GM12874 (cell line): ENCODE measurements around the gene LAMTOR2.

Experiments used
- TF ChIP-seq, protein P1 (sequence below): IDR thresholded peaks from 2 replicates; pipeline ENCODE4 v1.5.1; 2011; ENCODE audit warnings: low read depth, mild to moderate bottlenecking, control low read depth, low read length, moderate library complexity; ENCODE audit not compliant: insufficient read depth

Gene LAMTOR2

DNA sequence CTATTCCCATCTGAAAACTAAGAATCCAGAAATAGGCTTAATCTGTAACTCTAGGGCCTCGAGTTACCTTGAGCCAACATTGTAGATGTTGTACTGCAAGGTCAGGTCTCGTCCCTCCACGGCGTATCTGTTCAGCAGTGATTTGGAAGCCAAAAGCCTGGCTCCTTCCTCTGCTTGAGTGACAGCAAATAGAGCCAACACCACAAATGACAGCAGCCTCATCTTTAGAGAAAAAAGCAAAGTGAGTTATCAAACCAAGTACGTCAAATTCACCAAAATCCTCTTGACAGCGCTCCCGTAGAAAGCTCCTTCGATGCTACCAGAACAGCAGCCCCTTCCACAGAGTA lies 34.7 kb upstream of the LAMTOR2 start:
- TF ChIP-seq, protein P1, sequence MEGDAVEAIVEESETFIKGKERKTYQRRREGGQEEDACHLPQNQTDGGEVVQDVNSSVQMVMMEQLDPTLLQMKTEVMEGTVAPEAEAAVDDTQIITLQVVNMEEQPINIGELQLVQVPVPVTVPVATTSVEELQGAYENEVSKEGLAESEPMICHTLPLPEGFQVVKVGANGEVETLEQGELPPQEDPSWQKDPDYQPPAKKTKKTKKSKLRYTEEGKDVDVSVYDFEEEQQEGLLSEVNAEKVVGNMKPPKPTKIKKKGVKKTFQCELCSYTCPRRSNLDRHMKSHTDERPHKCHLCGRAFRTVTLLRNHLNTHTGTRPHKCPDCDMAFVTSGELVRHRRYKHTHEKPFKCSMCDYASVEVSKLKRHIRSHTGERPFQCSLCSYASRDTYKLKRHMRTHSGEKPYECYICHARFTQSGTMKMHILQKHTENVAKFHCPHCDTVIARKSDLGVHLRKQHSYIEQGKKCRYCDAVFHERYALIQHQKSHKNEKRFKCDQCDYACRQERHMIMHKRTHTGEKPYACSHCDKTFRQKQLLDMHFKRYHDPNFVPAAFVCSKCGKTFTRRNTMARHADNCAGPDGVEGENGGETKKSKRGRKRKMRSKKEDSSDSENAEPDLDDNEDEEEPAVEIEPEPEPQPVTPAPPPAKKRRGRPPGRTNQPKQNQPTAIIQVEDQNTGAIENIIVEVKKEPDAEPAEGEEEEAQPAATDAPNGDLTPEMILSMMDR: no peak

DNA sequence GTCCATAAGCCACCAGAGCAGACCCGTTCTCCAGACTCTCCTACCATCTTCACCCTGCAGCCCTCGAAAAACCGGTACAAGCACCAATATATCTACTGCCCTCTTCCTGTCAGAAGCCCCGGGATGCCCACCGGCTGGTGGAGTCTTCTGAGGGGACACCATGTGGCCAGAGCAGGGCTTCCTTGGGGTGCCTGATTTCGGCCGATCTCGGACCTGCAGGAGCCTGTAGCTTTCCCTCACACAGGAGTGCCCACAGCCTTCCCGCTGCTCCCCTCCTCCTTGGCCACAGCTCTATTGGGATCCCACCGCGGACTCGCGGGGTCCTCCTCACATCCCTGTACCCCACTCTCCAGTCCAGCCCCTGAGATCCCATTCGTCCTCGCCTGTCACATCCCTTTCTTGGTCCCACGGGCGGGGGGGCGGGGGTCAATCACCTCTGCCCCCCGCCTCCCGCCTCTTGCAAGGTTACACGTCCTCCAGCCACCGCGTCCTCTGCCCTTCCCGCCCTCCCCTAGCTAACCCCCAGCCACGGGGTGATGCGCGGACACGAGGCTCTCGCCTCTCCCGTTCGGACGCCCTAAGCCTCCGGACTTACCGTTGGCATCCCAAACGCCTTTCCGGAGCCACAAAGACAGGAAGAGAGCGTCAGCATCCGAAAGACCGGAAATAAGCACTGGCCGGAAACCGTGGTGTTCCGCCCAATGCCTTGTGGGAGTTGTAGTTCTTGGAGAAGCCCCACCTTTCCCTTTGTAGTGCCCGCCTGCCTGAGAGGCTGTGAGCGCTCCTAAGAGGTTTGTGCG lies 34.1 kb upstream of the LAMTOR2 start, which contains the start of gene SSR2:
Gene SSR2 (minus strand): TSS at position 659 of the 800 bp plus-strand sequence. CDS start 784 bp downstream, outside the sequence.
- TF ChIP-seq, protein P1: no peak

DNA sequence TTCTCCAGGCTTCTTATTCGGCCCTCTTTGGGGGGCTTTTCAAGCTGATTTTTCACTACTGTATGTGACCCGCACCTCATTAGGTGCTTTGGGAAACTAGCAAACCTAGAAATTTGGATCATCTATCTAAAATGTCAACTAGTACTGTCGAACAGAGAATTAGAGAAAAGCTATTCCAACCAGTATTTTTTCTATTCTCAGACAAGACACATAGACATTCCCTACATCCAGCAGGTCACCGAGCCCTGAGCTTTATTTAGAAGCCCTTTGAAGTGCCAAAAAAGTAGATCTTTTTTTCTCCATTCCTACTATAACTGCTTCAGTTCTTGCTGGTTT lies 33.5 kb upstream of the LAMTOR2 start:
- TF ChIP-seq, protein P1: no peak

DNA sequence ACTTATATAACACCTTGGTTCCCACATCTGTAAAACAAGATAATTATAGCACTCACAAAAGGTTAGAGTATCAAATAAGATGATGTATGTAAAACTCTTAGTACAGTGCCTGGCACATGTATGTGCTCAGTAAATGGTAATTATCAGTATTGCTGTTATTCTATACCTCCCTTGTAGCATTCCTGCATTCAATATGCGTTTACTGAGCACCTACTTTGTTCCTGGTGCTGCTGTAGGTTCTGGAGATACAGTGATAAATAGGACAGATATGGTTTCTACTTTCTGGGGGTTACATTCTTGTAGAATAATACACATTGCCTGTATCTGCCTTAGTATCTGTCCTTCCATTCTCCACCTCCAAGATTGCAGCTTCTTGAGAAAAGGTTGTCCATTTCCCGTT lies 32.6 kb upstream of the LAMTOR2 start:
- TF ChIP-seq, protein P1: no peak

DNA sequence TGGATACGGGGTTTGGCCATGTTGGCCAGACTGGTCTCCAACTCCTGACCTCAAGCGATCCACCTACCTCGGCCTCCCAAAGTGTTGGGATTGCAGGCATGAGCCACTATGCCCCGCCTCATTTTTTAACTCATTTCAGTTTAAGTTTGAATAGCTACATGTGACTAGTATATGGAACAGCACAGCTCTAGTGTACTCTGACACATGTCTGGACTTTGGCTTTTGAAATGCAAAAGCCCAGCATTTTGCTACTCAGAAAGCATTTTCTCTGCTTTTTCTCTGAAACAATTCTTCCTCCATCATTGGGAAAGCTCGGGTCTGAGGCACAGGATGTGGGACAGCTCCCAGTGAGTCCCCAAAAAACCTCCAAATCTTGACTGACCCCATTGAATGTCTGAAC lies 29.8 kb upstream of the LAMTOR2 start:
- TF ChIP-seq, protein P1: no peak

DNA sequence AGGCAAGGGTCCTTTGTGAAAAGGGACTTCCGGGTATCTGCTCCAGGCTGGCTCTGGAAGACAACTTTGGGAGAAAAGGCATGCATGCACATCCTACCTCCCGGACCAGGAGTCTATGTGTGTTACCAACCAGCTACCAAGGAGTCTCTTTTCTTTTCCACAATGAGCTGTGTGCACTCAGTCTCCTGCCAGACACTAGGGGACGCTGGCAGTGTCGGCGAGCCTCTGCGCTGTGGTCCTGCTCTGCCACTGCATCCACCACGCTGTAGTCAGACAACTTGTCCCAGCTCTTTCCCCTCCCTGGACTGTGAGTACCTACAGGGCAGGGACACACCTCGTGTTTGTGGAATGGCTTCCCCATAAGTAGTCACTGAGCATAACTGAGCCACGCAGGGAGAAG lies 28.7 kb upstream of the LAMTOR2 start:
- TF ChIP-seq, protein P1: peak; percentile 84

DNA sequence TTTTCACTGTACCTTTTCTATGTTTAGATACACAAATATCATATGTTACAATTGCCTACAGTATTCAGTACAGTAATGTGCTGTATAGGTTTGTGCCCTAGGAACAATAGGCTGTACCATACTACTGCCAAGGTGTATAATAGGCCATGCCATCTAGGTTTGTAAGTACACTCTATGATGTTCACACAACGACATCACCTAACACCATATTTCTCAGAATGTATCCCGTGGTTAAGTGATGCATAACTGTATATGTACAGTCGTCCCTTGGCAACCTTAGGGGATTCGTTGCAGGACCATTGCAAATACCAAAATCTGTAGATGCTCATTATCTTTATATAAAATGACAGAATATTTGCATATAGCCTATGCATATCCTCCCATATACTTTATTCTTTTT lies 28.0 kb upstream of the LAMTOR2 start:
- TF ChIP-seq, protein P1: no peak

DNA sequence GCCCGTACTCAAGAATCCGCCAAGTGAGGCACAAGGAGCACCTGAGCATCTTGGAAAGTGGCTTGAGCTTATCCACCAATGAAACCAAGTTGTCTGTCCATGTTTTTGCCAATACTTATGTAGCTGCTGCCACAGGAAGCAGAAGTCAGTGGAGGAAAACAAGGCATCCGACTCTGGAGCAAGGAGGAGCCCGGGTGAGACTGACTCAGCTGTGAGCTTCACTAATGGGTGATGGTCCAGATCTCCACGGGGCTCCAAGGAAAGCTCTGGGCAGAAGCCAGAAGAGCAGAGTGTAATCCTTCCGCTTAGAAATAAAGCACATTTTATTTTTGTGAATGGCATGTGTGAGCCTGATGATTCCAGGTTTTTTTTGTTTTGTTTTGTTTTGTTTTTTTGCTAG lies 21.6 kb upstream of the LAMTOR2 start:
- TF ChIP-seq, protein P1: no peak
